Brain microvascular endothelial cell (primary cell): ENCODE results near the gene CPS1.

ENCODE experiments used
- DNase-seq: peaks from one replicate; pipeline ENCODE4 v3.0.0-alpha.2; 2020
- H3K27ac ChIP-seq: fragments of 250-450 bp; sonication (Bioruptor Pico); 2 replicates; pipeline ENCODE4 v1.5.1; 2020; ENCODE audit warnings: mild to moderate bottlenecking, moderate library complexity
- H3K27me3 ChIP-seq: fragments of 250-450 bp; sonication (Bioruptor Pico); replicated peaks from 2 replicates; pipeline ENCODE4 v1.5.1; 2020; ENCODE audit warnings: mild to moderate bottlenecking
- H3K36me3 ChIP-seq: fragments of 250-450 bp; sonication (Bioruptor Pico); replicated peaks from 2 replicates; pipeline ENCODE4 v1.5.1; 2020; ENCODE audit warnings: mild to moderate bottlenecking
- H3K4me3 ChIP-seq: 2 replicates; pipeline ENCODE4 v1.5.1; 2011; ENCODE audit warnings: low read depth, mild to moderate bottlenecking, control low read depth, low read length, moderate library complexity
- in situ Hi-C: cut with HindIII; loops from 2 replicates; pipeline ENCODE4 v1.10.0; 2017; ENCODE audit warnings: low sequenced_read_pairs, low pct_ligation_motif_present
- TF ChIP-seq, protein P1 (sequence below): IDR thresholded peaks from 2 replicates; pipeline ENCODE4 v1.5.1; 2011; ENCODE audit warnings: low read depth, mild to moderate bottlenecking, moderate library complexity, low read length, control low read depth, inconsistent platforms; ENCODE audit errors: missing control alignments

CPS1 gene

DNA sequence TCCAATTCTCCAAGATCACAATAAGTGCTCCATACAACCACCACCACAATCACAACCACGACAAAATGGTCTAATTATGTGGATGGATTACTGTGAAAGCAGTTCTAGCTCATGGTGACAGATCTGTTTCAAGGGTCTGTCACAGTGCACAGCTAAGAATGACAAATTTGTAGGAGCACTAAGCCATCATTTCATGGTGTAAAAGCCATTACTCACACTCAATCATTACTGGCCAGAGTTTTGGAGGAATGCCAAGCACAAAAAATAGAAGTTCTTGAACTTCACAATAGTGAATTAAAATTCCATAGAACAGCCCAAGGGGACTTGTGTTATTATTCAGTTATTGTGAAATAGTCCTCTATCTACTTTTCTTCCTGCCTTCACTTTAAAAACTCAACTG is 2.3 kb downstream of the CPS1 start:
- in situ Hi-C loops, result no loop called here
- DNase-seq, result peak; percentile 27
- TF ChIP-seq, protein P1, sequence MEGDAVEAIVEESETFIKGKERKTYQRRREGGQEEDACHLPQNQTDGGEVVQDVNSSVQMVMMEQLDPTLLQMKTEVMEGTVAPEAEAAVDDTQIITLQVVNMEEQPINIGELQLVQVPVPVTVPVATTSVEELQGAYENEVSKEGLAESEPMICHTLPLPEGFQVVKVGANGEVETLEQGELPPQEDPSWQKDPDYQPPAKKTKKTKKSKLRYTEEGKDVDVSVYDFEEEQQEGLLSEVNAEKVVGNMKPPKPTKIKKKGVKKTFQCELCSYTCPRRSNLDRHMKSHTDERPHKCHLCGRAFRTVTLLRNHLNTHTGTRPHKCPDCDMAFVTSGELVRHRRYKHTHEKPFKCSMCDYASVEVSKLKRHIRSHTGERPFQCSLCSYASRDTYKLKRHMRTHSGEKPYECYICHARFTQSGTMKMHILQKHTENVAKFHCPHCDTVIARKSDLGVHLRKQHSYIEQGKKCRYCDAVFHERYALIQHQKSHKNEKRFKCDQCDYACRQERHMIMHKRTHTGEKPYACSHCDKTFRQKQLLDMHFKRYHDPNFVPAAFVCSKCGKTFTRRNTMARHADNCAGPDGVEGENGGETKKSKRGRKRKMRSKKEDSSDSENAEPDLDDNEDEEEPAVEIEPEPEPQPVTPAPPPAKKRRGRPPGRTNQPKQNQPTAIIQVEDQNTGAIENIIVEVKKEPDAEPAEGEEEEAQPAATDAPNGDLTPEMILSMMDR, result no peak
- Histone ChIP-seq H3K36me3 (no peaks in the 10 kb centered on the region), H3K27me3 (no peaks in the 10 kb centered on the region), H3K27ac (no peak overlapping the region), H3K4me3 (no peak overlapping the region)

DNA sequence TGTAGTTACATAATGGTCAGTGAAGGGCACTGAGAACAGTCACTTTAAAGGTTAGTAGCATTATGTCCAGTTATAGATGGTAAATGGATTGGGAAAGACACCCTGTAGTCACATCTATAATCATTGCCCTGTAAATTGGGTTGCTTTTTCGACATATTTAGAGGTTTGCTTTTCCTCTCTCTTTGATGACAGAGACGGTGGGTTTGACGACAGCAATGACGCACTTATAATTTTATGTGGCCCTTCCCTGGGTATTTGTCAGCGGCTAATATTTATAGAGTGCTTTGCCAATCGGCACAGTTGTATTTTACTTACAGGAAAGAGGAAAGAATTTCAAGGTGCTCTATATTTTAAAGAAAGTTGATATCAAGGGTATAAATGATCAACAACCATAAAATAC is 2.8 kb downstream of the CPS1 start:
- no peak for DNase-seq
- TF ChIP-seq, protein P1, result no peak
- H3K27ac ChIP-seq, result no peak overlapping the region
- H3K36me3 ChIP-seq, result no peaks in the 10 kb centered on the region
- no peaks in the 10 kb centered on the region for H3K27me3 ChIP-seq
- in situ Hi-C loops, result no loop called here
- H3K4me3 ChIP-seq, result no peak overlapping the region

DNA sequence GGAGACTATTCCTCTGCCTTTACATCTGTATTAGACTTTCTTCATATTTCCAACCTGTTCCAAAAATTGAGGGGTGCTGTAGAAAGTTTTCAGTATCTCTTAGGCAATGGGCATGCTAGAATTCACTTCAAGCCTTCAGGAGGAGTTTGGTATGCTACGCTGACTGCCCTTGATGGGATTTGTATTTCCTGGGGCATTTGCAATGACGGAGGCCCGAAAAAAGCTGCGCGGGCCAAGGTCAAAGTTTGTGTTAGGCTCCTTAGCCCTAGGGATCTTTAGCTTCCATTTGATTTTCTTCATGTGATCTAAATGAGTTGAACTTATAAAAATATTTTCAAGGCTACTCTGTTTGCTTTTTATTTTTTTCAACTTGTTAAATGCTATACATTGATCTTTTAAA is 5.1 kb downstream of the CPS1 start:
- Histone ChIP-seq H3K4me3 (no peak overlapping the region), H3K36me3 (no peaks in the 10 kb centered on the region), H3K27ac (no peak overlapping the region), H3K27me3 (no peaks in the 10 kb centered on the region)
- in situ Hi-C loops, result no loop called here
- TF ChIP-seq, protein P1, result no peak
- no peak for DNase-seq

DNA sequence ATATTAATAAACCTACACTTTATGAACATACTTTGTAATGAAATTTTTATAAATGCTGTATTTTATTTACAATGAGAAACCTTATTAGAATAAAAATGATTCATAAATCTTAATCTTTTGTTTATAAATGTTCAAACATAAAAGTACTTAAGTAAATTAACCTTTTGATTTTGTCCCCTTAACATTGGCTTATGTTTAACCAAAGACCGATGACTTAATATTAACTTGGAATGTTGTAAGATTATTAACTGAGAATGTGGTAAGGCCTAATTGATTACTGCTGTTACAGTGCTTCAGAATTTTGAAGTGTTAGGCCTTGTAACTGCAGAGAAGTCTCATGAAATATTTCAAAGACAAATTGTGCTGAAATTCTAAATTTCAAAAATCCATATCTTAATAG is 5.7 kb downstream of the CPS1 start:
- no peaks in the 10 kb centered on the region for H3K36me3 ChIP-seq
- in situ Hi-C loops, result no loop called here
- TF ChIP-seq, protein P1, result no peak
- no peak overlapping the region for H3K27ac ChIP-seq
- DNase-seq, result no peak
- H3K4me3 ChIP-seq, result no peak overlapping the region
- H3K27me3 ChIP-seq, result no peaks in the 10 kb centered on the region

DNA sequence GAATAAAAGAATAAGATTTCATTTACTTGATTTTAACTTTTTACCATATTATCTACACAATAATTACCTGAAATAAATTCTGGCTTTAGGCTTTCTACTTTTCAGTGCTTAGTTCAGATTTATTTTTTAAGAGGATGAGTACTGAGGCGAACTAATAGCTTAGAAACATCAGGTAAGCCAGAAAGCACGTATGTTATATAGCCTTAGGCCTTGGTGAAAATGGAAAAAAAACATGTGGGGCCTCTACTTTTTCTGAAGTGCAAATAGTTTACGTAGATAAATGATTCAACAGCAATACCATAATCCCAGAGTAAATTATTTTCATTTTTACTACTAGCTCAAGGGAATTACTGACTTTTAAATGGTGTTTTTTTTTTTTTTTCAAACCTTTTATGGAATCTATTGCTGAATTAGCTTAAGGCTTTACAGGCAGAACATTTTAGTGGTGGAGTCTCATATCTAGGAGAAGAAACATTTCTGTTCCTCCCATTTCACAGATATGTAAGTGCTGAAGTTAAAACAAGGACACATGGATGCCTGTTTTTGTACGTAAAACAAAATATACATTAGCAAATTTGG is 6.2 kb downstream of the CPS1 start:
- Histone ChIP-seq H3K36me3 (no peaks in the 10 kb centered on the region), H3K4me3 (no peak overlapping the region), H3K27me3 (no peaks in the 10 kb centered on the region), H3K27ac (no peak overlapping the region)
- TF ChIP-seq, protein P1, result no peak
- in situ Hi-C loops, result no loop called here
- DNase-seq, result no peak

DNA sequence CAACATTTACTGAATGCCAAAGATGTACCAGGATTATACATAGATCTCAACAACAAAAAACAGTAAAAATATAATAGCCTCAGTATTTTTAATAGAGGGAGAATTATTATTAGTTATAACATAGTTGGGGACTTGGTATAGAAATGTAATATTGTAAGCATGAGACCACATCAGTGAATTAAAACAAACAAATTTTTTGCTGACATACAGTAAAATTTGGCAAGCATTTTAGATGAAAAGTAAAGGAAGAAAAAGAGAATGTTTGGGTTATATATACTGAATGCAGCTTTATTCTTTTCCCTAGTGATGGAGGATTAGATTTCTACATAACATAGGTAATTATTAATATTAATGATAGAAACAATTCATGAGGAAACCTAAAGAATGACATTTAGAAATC is 10.9 kb downstream of the CPS1 start:
- Histone ChIP-seq H3K4me3 (no peak overlapping the region), H3K36me3 (no peaks in the 10 kb centered on the region), H3K27me3 (no peaks in the 10 kb centered on the region), H3K27ac (no peak overlapping the region)
- DNase-seq, result no peak
- in situ Hi-C loops, result no loop called here
- TF ChIP-seq, protein P1, result no peak
